GM21723 (cell line): Measurements from ENCODE around the gene TBC1D22A.
"Not testable (repeated sequence)": the region's sequence is repeated elsewhere in the genome, so short reads cannot be mapped to it uniquely, and the experiment has no call there.

Source experiments
- ATAC-seq: cut with Tn5 transposase; IDR thresholded peaks from one replicate; pipeline ENCODE4 v1.9.1; 2021; ENCODE audit warnings: mild to moderate bottlenecking, moderate library complexity; ENCODE audit not compliant: unreplicated experiment

Gene TBC1D22A

DNA sequence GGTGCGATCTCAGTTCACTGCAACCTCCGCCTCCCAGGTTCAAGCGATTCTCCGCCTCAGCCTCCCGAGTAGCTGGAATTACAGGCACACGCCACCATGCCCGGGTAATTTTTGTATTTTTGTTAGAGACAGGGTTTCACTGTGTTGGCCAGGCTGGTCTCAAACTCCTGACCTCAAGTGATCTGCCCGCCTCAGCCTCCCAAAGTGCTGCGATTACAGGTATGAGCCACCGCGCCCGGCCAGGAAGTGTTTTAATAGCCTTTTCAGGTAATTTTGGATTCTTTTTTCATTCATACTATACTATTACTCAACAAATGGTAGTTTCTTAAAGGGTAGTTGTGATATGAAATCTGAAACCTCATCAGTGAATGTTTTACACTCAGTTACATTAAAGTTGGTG is 216.2 kb downstream of the TBC1D22A start:
- ATAC-seq: not testable (repeated sequence)

DNA sequence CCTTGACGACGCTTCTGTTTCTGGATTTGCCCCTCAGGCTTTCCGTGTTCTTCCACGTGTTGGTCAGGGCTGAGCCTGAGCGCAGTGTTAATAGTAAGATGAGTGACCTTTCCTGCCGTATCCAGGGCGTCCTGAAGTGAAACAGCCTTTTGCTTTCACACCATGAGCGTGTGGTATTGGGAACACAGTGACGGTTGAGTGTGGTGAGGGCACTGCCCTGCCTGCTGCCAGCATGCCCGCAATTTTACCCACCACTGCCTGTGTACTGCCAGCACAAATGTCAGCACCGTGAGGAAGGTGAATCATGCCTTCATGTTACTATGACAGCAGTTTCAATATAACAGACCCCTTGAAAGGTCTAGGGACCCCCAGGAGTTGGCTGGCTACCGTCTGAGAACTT is 217.1 kb downstream of the TBC1D22A start:
- ATAC-seq: no peak

- ATAC-seq: no peak
Observed at GRCh38 chr22:46980392-46980791, 217.9 kb downstream of the TBC1D22A start.

DNA sequence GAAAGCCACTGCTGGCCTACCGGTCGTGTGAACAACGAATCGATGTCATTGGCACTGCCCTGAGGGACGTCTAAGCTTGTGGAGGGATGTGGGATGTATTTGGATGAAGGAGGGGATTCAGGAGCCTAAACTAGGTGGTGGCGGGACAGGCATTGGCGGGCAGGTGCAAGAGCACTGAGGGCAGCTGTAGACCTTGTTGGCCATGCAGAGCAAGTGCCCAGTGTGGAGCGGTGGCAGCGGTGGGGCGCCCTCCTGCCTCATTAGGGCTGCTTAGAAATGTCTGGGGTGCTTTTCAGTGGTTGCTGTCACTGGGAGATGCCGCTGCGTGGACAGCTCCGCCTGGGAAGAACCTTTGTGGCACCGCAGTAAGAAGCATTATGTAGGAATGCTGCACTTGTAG is 220.2 kb downstream of the TBC1D22A start:
- no peak for ATAC-seq

DNA sequence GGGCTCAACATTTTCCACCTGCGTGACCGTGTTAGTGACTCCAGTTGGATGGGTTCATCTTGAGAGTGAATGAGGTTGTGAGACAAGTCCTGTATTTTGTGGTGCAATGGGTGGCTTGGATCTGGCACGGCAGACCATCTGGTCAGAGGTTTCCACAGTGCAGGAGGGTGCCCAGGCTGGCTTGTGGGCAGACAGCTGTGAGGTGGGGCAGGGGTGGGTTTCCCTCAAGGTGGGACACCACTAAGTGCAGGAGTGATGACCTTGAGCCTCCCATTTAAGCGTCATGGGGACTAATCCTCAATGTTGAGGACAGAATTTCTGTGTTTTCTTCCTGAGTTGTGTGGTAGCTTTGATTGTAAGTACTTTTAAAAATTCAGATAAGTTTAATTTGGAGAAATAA is 220.6 kb downstream of the TBC1D22A start:
- ATAC-seq: no peak

- ATAC-seq: no peak
Observed at GRCh38 chr22:46984751-46985506, 222.5 kb downstream of the TBC1D22A start.

GRCh38 chr22:46985507-46985882 is 223.0 kb downstream of the TBC1D22A start:
- ATAC-seq: no peak

DNA sequence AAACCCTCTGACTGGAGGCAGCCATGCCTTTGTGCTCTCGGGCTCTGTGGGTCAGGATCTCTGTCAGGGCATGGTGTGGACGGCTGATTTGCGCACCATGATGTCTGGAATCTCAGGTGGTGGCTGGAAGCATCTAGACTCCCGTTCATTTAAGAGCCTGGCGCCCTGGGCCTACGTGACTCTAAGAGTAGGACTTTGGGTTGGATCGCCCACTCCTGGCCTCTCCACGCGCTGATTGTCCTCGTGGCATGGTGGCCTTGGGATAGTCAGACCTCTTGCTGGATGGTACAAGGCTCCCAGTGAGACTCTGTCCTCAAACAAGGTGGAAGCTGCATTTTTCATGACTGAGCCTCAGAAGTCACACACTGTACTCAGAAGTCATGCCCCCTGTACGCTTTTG is 224.3 kb downstream of the TBC1D22A start:
- no peak for ATAC-seq

GRCh38 chr22:46990937-46991550 is 228.6 kb downstream of the TBC1D22A start:
- ATAC-seq: no peak

DNA sequence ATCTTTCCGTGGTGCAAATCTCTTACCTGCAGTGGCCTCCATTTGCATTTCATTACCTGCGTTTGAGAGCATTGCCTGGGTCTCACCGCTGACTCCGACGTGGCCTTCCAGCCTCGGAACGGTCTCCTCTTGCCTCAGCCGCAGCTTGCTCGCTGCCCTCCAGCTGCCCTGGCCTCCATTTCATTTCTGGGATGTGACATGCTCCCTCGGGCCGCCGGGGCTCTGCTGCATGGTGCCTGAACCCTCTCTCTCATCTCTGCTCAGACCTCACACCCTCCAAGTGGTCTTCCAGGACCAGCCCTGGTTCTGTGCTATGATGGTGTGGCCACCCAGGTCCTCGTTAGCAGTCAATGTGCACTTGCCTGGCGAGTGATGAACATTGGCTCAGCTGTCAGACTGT is 229.2 kb downstream of the TBC1D22A start:
- no peak for ATAC-seq

- ATAC-seq: no peak
Observed at GRCh38 chr22:46992121-46992731, 229.8 kb downstream of the TBC1D22A start.

DNA sequence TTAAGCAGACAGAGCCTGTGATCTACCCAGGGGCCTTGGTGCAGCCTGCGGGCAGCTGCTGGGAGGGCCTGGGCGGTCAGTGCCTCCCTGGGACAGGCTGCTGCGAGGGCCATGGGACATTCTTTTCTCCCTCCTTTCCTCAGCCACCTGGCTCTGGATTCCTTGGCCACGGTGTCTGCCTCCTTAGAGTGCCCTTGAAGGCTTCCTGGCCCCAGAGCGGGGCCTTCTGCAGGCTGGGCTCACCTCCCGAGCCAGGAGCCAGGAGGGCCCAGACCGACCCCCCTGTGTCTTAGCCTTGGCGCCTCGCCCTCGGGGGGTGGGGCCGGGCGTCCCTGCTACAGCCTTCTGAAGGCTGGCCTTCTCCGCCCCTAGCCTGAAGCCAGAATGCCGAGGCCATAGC is 231.2 kb downstream of the TBC1D22A start:
- ATAC-seq: no peak

DNA sequence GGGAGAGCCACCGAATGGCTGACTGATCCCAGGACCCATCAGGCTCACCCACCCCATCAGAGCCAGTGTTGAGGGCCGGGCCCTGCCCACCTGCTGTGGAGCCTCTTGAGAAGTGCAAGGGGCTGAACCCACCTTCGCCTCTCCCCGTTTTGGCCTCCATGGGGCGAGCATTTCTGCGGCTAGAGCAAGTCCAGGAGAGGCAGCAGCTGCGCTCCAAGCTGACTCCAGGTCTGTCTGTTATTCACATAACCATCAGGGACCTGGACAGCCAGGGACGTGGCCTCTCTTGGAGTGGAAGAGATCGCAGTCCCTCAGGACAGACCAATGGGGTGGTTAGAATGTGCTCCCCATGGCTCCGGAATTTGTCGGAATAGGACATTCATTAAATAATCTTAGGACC is 231.8 kb downstream of the TBC1D22A start:
- ATAC-seq: no peak

DNA sequence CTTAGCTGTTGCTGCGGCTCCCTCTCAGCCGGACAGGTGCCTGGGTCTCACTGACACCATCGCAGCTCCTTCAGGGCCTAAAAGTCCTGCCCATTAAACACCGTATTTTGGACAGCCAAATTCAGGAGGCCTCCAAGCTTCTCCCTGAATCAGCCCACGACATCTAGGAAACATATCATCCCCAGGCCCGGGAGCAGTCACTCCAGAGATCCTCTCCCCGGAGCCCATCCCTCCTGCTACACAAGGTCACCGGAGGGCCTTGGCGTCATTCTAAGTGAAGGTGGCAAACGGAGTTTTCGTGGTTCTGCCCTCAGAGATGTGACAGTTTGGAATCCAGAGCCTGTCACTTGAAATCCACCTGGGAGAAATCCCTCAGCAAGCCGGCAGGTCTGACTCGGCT is 232.5 kb downstream of the TBC1D22A start:
- no peak for ATAC-seq

DNA sequence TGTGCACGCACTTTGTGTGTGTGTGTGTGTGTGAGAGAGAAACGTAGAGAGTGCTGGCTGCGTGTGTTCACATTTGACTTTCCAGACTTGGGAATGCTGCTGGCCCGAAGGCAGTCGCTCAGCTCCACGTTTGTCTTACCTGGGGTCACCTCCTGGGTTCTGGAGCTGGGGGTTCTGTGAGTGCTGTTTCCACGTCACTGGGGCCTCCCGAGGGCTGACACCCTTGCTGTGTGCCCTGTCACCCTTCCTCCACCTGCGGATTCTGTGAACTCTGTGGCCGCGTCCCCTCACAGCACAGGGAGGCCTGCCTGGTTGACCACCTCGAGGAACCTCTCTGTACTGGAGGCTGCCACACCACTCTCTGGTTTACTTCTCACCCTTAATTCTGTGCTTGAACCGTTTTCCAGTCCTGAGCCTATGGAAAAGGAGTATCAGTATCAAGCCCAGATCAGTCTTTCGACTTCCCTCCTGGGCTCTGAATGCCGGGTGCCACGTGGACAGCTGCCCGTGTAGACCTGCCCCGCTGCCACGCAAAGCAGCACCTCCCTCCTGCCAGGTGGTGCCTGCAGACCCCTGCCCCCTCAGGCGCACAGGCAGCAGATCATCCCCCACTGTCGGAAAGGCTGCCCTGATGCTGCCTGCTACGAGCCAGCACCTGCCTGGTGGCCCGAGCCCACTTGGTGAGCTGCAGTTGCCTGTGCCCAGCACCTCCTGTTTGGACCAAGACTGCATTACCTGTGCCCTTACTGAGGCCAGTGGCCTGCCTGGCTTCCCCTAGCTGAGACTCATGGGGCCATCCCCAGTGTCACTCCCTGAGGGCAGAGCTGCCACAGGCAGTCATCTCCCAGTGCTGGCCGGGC is 233.3 kb downstream of the TBC1D22A start:
- no peak for ATAC-seq

GRCh38 chr22:46996595-46997310 is 234.3 kb downstream of the TBC1D22A start:
- no peak for ATAC-seq

GRCh38 chr22:46997311-46997970 is 235.0 kb downstream of the TBC1D22A start:
- ATAC-seq: no peak

GRCh38 chr22:46998331-46998730 is 235.9 kb downstream of the TBC1D22A start:
- no peak for ATAC-seq

DNA sequence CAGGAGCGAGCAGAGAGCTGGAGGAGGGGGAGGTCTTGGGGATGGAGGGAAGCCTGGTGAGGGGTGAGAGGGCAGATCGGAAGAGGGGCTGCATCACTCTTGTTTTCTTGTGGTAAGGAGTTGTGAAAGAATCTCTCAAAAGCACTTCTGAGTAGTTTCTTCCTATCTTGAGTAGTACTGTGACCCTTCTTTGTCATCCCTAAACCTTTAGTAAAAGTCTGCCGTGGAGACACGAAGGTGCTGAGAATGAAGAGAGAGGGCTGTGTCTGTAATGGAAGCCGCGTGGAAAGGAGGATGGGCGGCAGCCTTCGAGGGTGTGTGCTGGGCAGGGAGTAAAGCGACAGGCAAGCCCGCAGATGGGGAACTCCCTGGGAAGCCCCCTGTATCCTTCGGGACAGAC is 237.8 kb downstream of the TBC1D22A start:
- ATAC-seq: no peak

DNA sequence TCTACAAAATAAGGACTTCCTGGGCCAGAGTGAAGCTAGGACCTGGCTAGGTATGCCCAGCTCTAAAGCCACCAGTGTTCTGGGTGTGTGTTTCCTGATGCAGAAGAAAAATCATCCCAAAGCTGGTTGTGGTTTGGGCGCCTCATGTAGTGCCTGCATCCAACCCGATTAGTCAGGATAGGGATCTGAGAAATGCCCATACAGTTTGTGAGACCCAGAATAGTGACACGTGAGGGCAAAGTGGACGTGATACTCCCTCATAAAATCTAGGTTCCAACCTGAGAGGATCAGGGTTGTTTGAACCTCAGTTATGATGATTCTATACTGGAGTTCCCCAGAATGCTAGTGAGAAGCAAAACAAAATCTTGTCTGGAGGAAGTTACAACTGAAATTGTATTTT is 238.4 kb downstream of the TBC1D22A start:
- no peak for ATAC-seq
